ENCODE results near the gene MUC4. TPM values are rescaled to one million over a fixed set of nuclear protein-coding genes. Genes with fewer than 3 reads are reported as not detected.

MUC4 gene
- polyA plus RNA-seq, 1 of the 3 experiments (the other 2 are of a cell fraction): 0.07 TPM

DNA sequence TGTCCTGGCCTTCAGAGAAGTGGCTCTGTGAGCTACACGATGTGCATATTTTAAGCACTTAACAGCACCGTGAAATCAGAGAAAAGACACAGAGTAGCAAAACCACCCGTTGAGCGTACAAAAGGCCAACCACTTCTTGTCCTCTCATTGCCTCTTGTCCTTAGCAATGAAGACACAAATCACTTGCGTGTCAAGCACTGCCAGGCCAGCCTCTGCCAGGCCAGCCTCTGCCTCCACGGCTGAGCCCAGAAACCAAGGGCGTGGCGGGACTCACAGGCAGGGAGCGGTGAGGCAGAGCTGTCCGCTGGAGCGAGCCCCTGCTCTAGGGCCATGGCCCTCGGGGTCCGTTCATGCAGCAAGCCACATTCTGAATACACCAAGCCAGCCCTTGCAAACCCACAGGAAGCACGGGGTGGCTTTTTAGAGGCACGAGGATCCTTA, 4.0 kb downstream of the MUC4 start:
- POLR2A ChIA-PET: no interaction called here
- Histone ChIP-seq H3K27me3 (ENCODE audit: insufficient read depth) (peaks cover 8% of the 10 kb centered on the region; the same call in 1 of the 2 replicates), H3K36me3 (replicated peaks in 1 of 2; ENCODE audit: control insufficient read depth in 1 of 2, insufficient read depth in 2 of 2, low read length in 1 of 2) (no peaks in the 10 kb centered on the region), H3K27ac (ENCODE audit: low read depth in 2 of 2, low read length in 1 of 2) (no peak overlapping the region), H3K9me2 (no peaks in the 10 kb centered on the region), H3K4me3 (ENCODE audit: low read depth in 2 of 2, low read length in 1 of 2) (no peak overlapping the region), H2AFZ (ENCODE audit: low read depth) (no peak overlapping the region), H3K79me2 (ENCODE audit: insufficient read depth) (no peaks in the 10 kb centered on the region), H3K4me2 (no peak overlapping the region), H3K9me3 (no peaks in the 10 kb centered on the region), H4K20me1 (ENCODE audit: insufficient read depth) (no peaks in the 10 kb centered on the region), H3K9ac (no peak overlapping the region), H3F3A (replicated peaks; ENCODE audit: insufficient read depth) (no peaks in the 10 kb centered on the region), H3K4me1 (ENCODE audit: control insufficient read depth in 1 of 2, insufficient read depth in 2 of 2, low read depth in 1 of 2, low read length in 1 of 2) (peaks cover 0 to 8% of the 10 kb centered on the region in 2 experiments; a peak in 1 of 4 replicates)
- TF ChIP-seq, protein P1, sequence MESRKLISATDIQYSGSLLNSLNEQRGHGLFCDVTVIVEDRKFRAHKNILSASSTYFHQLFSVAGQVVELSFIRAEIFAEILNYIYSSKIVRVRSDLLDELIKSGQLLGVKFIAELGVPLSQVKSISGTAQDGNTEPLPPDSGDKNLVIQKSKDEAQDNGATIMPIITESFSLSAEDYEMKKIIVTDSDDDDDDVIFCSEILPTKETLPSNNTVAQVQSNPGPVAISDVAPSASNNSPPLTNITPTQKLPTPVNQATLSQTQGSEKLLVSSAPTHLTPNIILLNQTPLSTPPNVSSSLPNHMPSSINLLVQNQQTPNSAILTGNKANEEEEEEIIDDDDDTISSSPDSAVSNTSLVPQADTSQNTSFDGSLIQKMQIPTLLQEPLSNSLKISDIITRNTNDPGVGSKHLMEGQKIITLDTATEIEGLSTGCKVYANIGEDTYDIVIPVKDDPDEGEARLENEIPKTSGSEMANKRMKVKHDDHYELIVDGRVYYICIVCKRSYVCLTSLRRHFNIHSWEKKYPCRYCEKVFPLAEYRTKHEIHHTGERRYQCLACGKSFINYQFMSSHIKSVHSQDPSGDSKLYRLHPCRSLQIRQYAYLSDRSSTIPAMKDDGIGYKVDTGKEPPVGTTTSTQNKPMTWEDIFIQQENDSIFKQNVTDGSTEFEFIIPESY (IDR thresholded peaks at IDR 0.05; ENCODE audit: borderline replicate concordance, low read depth): no peak
- TF ChIP-seq FOXM1 (IDR thresholded peaks at IDR 0.05; ENCODE audit: low read depth): no peak
- WGBS (ENCODE audit: low lambda C conversion rate): 86% methylated on average over 9 of the region's 15 CpGs
- CTCF ChIA-PET: interaction anchor here (0.8 to 1.1 kb wide), 2 partner anchors 20 to 43 kb away, joined by 3 to 4 read pairs; no protein-coding TSS in a partner anchor
- DNase-seq: no peak

- H3K27me3 ChIP-seq (ENCODE audit: insufficient read depth): peaks cover 14% of the 10 kb centered on the region; the same call in 1 of the 2 replicates
- H3K9ac ChIP-seq: no peak overlapping the region
- H3K9me2 ChIP-seq: no peaks in the 10 kb centered on the region
- POLR2A ChIA-PET: no interaction called here
- CTCF ChIA-PET: interaction anchor here (0.8 to 1.1 kb wide), 2 partner anchors 21 to 44 kb away, joined by 3 to 4 read pairs; no protein-coding TSS in a partner anchor
- no peak overlapping the region for H3K27ac ChIP-seq (ENCODE audit: low read depth in 2 of 2, low read length in 1 of 2)
- H4K20me1 ChIP-seq (ENCODE audit: insufficient read depth): no peaks in the 10 kb centered on the region
- H3F3A ChIP-seq (replicated peaks; ENCODE audit: insufficient read depth): no peaks in the 10 kb centered on the region
- peaks cover 0 to 6% of the 10 kb centered on the region in 2 experiments; a peak in 1 of 4 replicates for H3K4me1 ChIP-seq (ENCODE audit: control insufficient read depth in 1 of 2, insufficient read depth in 2 of 2, low read depth in 1 of 2, low read length in 1 of 2)
- no peak for DNase-seq
- H3K79me2 ChIP-seq (ENCODE audit: insufficient read depth): no peaks in the 10 kb centered on the region
- H2AFZ ChIP-seq (ENCODE audit: low read depth): no peak overlapping the region
- H3K36me3 ChIP-seq (replicated peaks in 1 of 2; ENCODE audit: control insufficient read depth in 1 of 2, insufficient read depth in 2 of 2, low read length in 1 of 2): no peaks in the 10 kb centered on the region
- WGBS (ENCODE audit: low lambda C conversion rate): 83% methylated on average over 7 of the region's 8 CpGs
- H3K4me2 ChIP-seq: no peak overlapping the region
- no peak overlapping the region for H3K4me3 ChIP-seq (ENCODE audit: low read depth in 2 of 2, low read length in 1 of 2)
- no peaks in the 10 kb centered on the region for H3K9me3 ChIP-seq
- TF ChIP-seq POLR2AphosphoS5 (IDR thresholded peaks at IDR 0.05; ENCODE audit: low read depth, low read length): no peak
- TF ChIP-seq RCOR1 (IDR thresholded peaks at IDR 0.05; ENCODE audit: low read length): no peak
- no peak for TF ChIP-seq RAD21 (IDR thresholded peaks at IDR 0.05; ENCODE audit: low read length)
- TF ChIP-seq YY1 (IDR thresholded peaks at IDR 0.05; ENCODE audit: low read depth): no peak
- TF ChIP-seq NFIC (IDR thresholded peaks at IDR 0.05; ENCODE audit: borderline replicate concordance): no peak
- TF ChIP-seq, protein P2, sequence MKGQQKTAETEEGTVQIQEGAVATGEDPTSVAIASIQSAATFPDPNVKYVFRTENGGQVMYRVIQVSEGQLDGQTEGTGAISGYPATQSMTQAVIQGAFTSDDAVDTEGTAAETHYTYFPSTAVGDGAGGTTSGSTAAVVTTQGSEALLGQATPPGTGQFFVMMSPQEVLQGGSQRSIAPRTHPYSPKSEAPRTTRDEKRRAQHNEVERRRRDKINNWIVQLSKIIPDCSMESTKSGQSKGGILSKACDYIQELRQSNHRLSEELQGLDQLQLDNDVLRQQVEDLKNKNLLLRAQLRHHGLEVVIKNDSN (IDR thresholded peaks at IDR 0.05; ENCODE audit: borderline replicate concordance, low read depth): no peak
- no peak for TF ChIP-seq PBX3 (IDR thresholded peaks at IDR 0.05)
- no peak for TF ChIP-seq USF2 (IDR thresholded peaks at IDR 0.05; ENCODE audit: borderline replicate concordance, low read depth, low read length)
- TF ChIP-seq FOXM1 (IDR thresholded peaks at IDR 0.05; ENCODE audit: low read depth): no peak
- TF ChIP-seq, protein P3, sequence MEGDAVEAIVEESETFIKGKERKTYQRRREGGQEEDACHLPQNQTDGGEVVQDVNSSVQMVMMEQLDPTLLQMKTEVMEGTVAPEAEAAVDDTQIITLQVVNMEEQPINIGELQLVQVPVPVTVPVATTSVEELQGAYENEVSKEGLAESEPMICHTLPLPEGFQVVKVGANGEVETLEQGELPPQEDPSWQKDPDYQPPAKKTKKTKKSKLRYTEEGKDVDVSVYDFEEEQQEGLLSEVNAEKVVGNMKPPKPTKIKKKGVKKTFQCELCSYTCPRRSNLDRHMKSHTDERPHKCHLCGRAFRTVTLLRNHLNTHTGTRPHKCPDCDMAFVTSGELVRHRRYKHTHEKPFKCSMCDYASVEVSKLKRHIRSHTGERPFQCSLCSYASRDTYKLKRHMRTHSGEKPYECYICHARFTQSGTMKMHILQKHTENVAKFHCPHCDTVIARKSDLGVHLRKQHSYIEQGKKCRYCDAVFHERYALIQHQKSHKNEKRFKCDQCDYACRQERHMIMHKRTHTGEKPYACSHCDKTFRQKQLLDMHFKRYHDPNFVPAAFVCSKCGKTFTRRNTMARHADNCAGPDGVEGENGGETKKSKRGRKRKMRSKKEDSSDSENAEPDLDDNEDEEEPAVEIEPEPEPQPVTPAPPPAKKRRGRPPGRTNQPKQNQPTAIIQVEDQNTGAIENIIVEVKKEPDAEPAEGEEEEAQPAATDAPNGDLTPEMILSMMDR (IDR thresholded peaks at IDR 0.05): no peak
- TF ChIP-seq, protein P1 (IDR thresholded peaks at IDR 0.05; ENCODE audit: borderline replicate concordance, low read depth): no peak
- no peak for TF ChIP-seq ELF1 (IDR thresholded peaks at IDR 0.05)
- no peak for TF ChIP-seq REST (IDR thresholded peaks at IDR 0.05; ENCODE audit: low read depth, low read length)
- no peak for TF ChIP-seq FOSL2 (IDR thresholded peaks at IDR 0.05; ENCODE audit: borderline replicate concordance, low read depth)
Observed at GRCh38 chr3:195806916-195807231, 4.9 kb downstream of the MUC4 start.
